CD4-positive, alpha-beta T cell treated with Interleukin-4 for 4 hours (primary cell): ENCODE results near the gene FAM168A.

ENCODE experiments used
- DNase-seq: peaks from one replicate; pipeline ENCODE4 v3.0.0-alpha.2; 2020

FAM168A gene

GRCh38 chr11:73597956-73598718, at the start of gene FAM168A:
Gene FAM168A, minus strand, starts transcription at chr11:73598112. Its CDS starts 129,638 bp downstream, at chr11:73468474.
- peak; percentile 95 for DNase-seq

- peak; percentile 95 for DNase-seq
These were observed 49.7 kb upstream of the FAM168A start for GRCh38 chr11:73647459-73648100.

GRCh38 chr11:73645972-73646631, 48.2 kb upstream of the FAM168A start, which contains the start of gene PLEKHB1:
Gene PLEKHB1, plus strand, starts transcription at chr11:73646581. Its CDS starts 28 bp downstream, at chr11:73646609.
- DNase-seq: no peak

- no peak for DNase-seq
These were observed 47.4 kb upstream of the FAM168A start for GRCh38 chr11:73645121-73645969.

GRCh38 chr11:73641668-73642067, 43.8 kb upstream of the FAM168A start:
- no peak for DNase-seq

- DNase-seq: no peak
These were observed 42.7 kb upstream of the FAM168A start for GRCh38 chr11:73640592-73640991.

- DNase-seq: no peak
These were observed 39.1 kb upstream of the FAM168A start for GRCh38 chr11:73637012-73637411.

- DNase-seq: no peak
These were observed 38.3 kb upstream of the FAM168A start for GRCh38 chr11:73636249-73636648.

- no peak for DNase-seq
These were observed 37.8 kb upstream of the FAM168A start for GRCh38 chr11:73635721-73636120.

GRCh38 chr11:73633999-73634398, 36.1 kb upstream of the FAM168A start:
- no peak for DNase-seq

- DNase-seq: no peak
These were observed 35.1 kb upstream of the FAM168A start for GRCh38 chr11:73632996-73633395.

GRCh38 chr11:73629907-73630306, 32.0 kb upstream of the FAM168A start:
- no peak for DNase-seq

- peak; percentile 68 for DNase-seq
These were observed 27.9 kb upstream of the FAM168A start for GRCh38 chr11:73625696-73626318.

- no peak for DNase-seq
These were observed 25.8 kb upstream of the FAM168A start for GRCh38 chr11:73623686-73624085.

- no peak for DNase-seq
These were observed 25.1 kb upstream of the FAM168A start for GRCh38 chr11:73622926-73623593.

- DNase-seq: no peak
These were observed 16.7 kb upstream of the FAM168A start for GRCh38 chr11:73614591-73614990.

GRCh38 chr11:73612601-73613140, 14.8 kb upstream of the FAM168A start:
- DNase-seq: no peak

- DNase-seq: no peak
These were observed 937 bp upstream of the FAM168A start for GRCh38 chr11:73598719-73599379.

- DNase-seq: no peak
These were observed 466 bp downstream of the FAM168A start for GRCh38 chr11:73597336-73597955.

GRCh38 chr11:73596547-73596946, 1.4 kb downstream of the FAM168A start:
- DNase-seq: no peak
